ENCODE data around the gene TLDC2. TPM values are rescaled to one million over a fixed set of nuclear protein-coding genes. Genes with fewer than 3 reads are reported as not detected.
A peak's percentile ranks its signal among the peaks of the same experiment; 100 is the strongest.
"Not testable (repeated sequence)": the region's sequence is repeated elsewhere in the genome, so short reads cannot be mapped to it uniquely, and the experiment has no call there.

The TLDC2 gene
- total RNA-seq, 2 experiments from 2014 or later, result not detected

DNA sequence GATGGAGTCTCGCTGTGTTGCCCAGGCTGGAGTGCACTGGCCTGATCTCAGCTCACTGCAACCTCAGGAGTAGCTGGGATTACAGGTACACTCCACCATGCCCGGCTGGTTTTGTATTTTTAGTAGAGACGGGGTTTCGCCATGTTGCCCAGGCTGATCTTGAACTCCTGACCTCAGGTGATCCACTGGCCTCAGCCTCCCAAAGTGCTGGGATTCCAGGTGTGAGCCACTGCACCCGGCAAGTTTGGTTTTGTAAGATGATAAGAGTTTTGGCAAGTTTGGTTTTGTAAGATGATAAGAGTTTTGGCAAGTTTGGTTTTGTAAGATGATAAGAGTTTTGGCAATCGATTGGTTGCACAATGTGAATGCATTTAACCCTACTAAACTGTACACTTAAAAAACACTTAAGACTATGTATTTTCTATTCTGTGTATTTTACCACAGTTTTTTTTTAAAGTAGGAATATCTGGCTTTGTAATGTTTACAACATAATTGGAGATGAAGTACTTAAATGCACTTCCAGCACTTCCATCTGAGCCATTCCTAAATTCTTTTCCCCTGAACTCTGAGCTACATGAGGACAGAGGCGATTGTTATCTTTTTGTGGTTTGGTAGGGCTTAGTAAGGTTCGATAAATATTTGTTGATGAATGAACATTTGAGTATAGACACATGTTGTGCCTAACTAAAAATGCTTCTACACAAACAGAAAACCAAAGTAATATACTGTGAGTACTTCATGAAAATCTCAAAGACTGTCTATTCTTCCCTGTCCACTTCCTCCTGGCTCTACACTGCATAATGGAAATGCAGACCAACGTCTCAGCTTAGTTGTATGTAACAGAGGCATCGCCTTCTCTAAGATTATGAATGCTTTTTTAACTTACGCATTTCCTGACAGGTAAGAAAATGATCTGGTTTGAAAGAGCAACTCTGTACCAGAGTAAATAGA, 56.8 kb downstream of the TLDC2 start:
- ChIA-PET POLR2A (interaction anchor here (0.6 to 1.2 kb wide), 2 partner anchors 11 to 44 kb away, joined by 3 to 4 read pairs; no protein-coding TSS in a partner anchor), CTCF (interaction anchor here (1.2 to 1.4 kb wide), 2 partner anchors 11 to 14 kb away, joined by 3 read pairs; no protein-coding TSS in a partner anchor)
- ATAC-seq (ENCODE audit: poor library complexity), result no peak
- Histone ChIP-seq H3K27me3 (ENCODE audit: control insufficient read depth in 1 of 2, insufficient read depth in 2 of 2, low read length in 2 of 2) (no peaks in the 10 kb centered on the region), H3K9me3 (ENCODE audit: control insufficient read depth in 1 of 2, insufficient read depth in 1 of 2, low read length in 2 of 2) (no peaks in the 10 kb centered on the region), H3K27ac (ENCODE audit: low read depth in 1 of 2, low read length in 2 of 2) (peak overlapping the region in 1 of 2 donors; percentile 21), H3K4me3 (ENCODE audit: low read length) (no peak overlapping the region), H3K4me1 (ENCODE audit: insufficient read depth, low read length) (peaks cover 68% of the 10 kb centered on the region), H3K36me3 (ENCODE audit: insufficient read depth, low read length) (peaks cover 89% of the 10 kb centered on the region)
- Mint-ChIP-seq H3K27ac (peak overlapping the region; percentile 81), H3K4me3 (peak overlapping the region; percentile 37), H3K36me3 (ENCODE audit: low read depth) (peaks cover 92% of the 10 kb centered on the region), H3K9me3 (no peaks in the 10 kb centered on the region), H3K4me1 (ENCODE audit: low read depth) (peaks cover 64% of the 10 kb centered on the region), H3K27me3 (no peaks in the 10 kb centered on the region)
- TF ChIP-seq, protein P1, sequence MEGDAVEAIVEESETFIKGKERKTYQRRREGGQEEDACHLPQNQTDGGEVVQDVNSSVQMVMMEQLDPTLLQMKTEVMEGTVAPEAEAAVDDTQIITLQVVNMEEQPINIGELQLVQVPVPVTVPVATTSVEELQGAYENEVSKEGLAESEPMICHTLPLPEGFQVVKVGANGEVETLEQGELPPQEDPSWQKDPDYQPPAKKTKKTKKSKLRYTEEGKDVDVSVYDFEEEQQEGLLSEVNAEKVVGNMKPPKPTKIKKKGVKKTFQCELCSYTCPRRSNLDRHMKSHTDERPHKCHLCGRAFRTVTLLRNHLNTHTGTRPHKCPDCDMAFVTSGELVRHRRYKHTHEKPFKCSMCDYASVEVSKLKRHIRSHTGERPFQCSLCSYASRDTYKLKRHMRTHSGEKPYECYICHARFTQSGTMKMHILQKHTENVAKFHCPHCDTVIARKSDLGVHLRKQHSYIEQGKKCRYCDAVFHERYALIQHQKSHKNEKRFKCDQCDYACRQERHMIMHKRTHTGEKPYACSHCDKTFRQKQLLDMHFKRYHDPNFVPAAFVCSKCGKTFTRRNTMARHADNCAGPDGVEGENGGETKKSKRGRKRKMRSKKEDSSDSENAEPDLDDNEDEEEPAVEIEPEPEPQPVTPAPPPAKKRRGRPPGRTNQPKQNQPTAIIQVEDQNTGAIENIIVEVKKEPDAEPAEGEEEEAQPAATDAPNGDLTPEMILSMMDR (IDR thresholded peaks at IDR 0.05), result no peak
- intact Hi-C loops (cut with DNase I, micrococcal nuclease), result loop anchor here in 1 of 2 experiments (5.0 kb wide), 1 partner anchor 150 kb away; no protein-coding TSS in a partner anchor
- peak in 1 of 14 experiments; percentile 16 for DNase-seq

DNA sequence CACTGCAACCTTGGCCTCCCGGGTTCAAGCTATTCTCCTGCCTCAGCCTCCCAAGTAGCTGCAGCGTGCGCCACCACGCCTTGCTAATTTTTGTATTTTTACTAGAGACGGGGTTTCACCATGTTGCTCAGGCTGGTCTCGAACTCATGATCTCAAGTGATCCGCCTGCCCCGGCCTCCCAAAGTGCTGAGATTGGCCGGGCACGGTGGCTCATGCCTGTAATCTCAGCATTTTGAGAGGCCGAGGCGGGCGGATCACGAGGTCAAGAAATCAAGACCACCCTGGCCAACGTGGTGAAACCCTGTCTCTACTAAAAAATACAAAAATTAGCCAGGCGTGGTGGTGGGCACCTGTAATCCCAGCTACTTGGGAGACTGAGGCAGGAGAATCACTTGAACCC, 57.6 kb downstream of the TLDC2 start:
- H3K4me3 ChIP-seq (ENCODE audit: low read length); POLR2A ChIA-PET: not testable (repeated sequence)
- intact Hi-C loops (cut with DNase I, micrococcal nuclease), result loop anchor here in 1 of 2 experiments (5.0 kb wide), 1 partner anchor 149 kb away; no protein-coding TSS in a partner anchor

GRCh38 chr20:36936341-36936740, 60.4 kb downstream of the TLDC2 start:
- no peaks in the 10 kb centered on the region for H3K27me3 Mint-ChIP-seq
- POLR2A ChIA-PET, result interaction anchor here (1.0 kb wide), 2 partner anchors 19 to 79 kb away, joined by 3 to 4 read pairs; no protein-coding TSS in a partner anchor
- no peak overlapping the region for H3K4me3 ChIP-seq (ENCODE audit: low read length)
- H3K36me3 Mint-ChIP-seq (ENCODE audit: low read depth), result peaks cover 87% of the 10 kb centered on the region
- H3K9me3 ChIP-seq (ENCODE audit: control insufficient read depth in 1 of 2, insufficient read depth in 1 of 2, low read length in 2 of 2), result no peaks in the 10 kb centered on the region
- peaks cover 90% of the 10 kb centered on the region for H3K36me3 ChIP-seq (ENCODE audit: insufficient read depth, low read length)
- intact Hi-C loops (cut with DNase I, micrococcal nuclease), result no loop called here
- TF ChIP-seq, protein P1 (IDR thresholded peaks at IDR 0.05), result no peak
- H3K27ac Mint-ChIP-seq, result peak overlapping the region; percentile 86
- H3K9me3 Mint-ChIP-seq, result no peaks in the 10 kb centered on the region
- DNase-seq, result no peak
- CTCF ChIA-PET, result interaction anchor here (0.8 to 2.0 kb wide), 2 partner anchors 17 to 71 kb away, joined by 3 to 4 read pairs; no protein-coding TSS in a partner anchor
- H3K27ac ChIP-seq (ENCODE audit: low read depth in 1 of 2, low read length in 2 of 2), result peak overlapping the region in 1 of 2 donors; percentile 5
- H3K4me1 Mint-ChIP-seq (ENCODE audit: low read depth), result peaks cover 64% of the 10 kb centered on the region
- no peak overlapping the region for H3K4me3 Mint-ChIP-seq
- H3K27me3 ChIP-seq (ENCODE audit: control insufficient read depth in 1 of 2, insufficient read depth in 2 of 2, low read length in 2 of 2), result no peaks in the 10 kb centered on the region
- H3K4me1 ChIP-seq (ENCODE audit: insufficient read depth, low read length), result peaks cover 67% of the 10 kb centered on the region
- no peak for ATAC-seq (ENCODE audit: poor library complexity)

More for the DNA sequence above, 57.6 kb downstream of the TLDC2 start:
- ATAC-seq (ENCODE audit: poor library complexity); H3K27ac Mint-ChIP-seq; CTCF ChIA-PET; DNase-seq; H3K27me3 Mint-ChIP-seq; H3K27me3 ChIP-seq (ENCODE audit: control insufficient read depth in 1 of 2, insufficient read depth in 2 of 2, low read length in 2 of 2); H3K4me3 Mint-ChIP-seq; H3K9me3 Mint-ChIP-seq; H3K27ac ChIP-seq (ENCODE audit: low read depth in 1 of 2, low read length in 2 of 2); H3K9me3 ChIP-seq (ENCODE audit: control insufficient read depth in 1 of 2, insufficient read depth in 1 of 2, low read length in 2 of 2): not testable (repeated sequence)
- Histone ChIP-seq H3K4me1 (ENCODE audit: insufficient read depth, low read length) (peaks cover 74% of the 10 kb centered on the region), H3K36me3 (ENCODE audit: insufficient read depth, low read length) (peaks cover 90% of the 10 kb centered on the region)
- Mint-ChIP-seq H3K4me1 (ENCODE audit: low read depth) (peaks cover 64% of the 10 kb centered on the region), H3K36me3 (ENCODE audit: low read depth) (peaks cover 92% of the 10 kb centered on the region)

GRCh38 chr20:36936761-36937401, 60.9 kb downstream of the TLDC2 start:
- H3K9me3 Mint-ChIP-seq; H3K27me3 ChIP-seq (ENCODE audit: control insufficient read depth in 1 of 2, insufficient read depth in 2 of 2, low read length in 2 of 2); DNase-seq; ATAC-seq (ENCODE audit: poor library complexity); H3K9me3 ChIP-seq (ENCODE audit: control insufficient read depth in 1 of 2, insufficient read depth in 1 of 2, low read length in 2 of 2); H3K4me3 ChIP-seq (ENCODE audit: low read length); intact Hi-C loops (cut with DNase I, micrococcal nuclease); H3K27me3 Mint-ChIP-seq: not testable (repeated sequence)
- POLR2A ChIA-PET, result interaction anchor here (1.0 kb wide), 2 partner anchors 18 to 79 kb away, joined by 3 to 4 read pairs; no protein-coding TSS in a partner anchor
- Histone ChIP-seq H3K4me1 (ENCODE audit: insufficient read depth, low read length) (peaks cover 66% of the 10 kb centered on the region), H3K27ac (ENCODE audit: low read depth in 1 of 2, low read length in 2 of 2) (peak overlapping the region in 1 of 2 donors; percentile 5), H3K36me3 (ENCODE audit: insufficient read depth, low read length) (peaks cover 89% of the 10 kb centered on the region)
- H3K4me3 Mint-ChIP-seq, result peak overlapping the region; percentile 60
- CTCF ChIA-PET, result interaction anchor here (0.8 to 2.0 kb wide), 2 partner anchors 17 to 71 kb away, joined by 3 to 4 read pairs; no protein-coding TSS in a partner anchor
- peak overlapping the region; percentile 86 for H3K27ac Mint-ChIP-seq
- H3K4me1 Mint-ChIP-seq (ENCODE audit: low read depth), result peaks cover 64% of the 10 kb centered on the region
- peaks cover 87% of the 10 kb centered on the region for H3K36me3 Mint-ChIP-seq (ENCODE audit: low read depth)

All from CD4-positive, alpha-beta T cell (primary cell).